HG03565 (cell line): Measurements from ENCODE around the gene BTN1A1.

Source experiments
- ATAC-seq: cut with Tn5 transposase; IDR thresholded peaks from one replicate; pipeline ENCODE4 v1.9.1; 2021; ENCODE audit warnings: mild to moderate bottlenecking, moderate library complexity; ENCODE audit not compliant: unreplicated experiment

Gene BTN1A1

DNA sequence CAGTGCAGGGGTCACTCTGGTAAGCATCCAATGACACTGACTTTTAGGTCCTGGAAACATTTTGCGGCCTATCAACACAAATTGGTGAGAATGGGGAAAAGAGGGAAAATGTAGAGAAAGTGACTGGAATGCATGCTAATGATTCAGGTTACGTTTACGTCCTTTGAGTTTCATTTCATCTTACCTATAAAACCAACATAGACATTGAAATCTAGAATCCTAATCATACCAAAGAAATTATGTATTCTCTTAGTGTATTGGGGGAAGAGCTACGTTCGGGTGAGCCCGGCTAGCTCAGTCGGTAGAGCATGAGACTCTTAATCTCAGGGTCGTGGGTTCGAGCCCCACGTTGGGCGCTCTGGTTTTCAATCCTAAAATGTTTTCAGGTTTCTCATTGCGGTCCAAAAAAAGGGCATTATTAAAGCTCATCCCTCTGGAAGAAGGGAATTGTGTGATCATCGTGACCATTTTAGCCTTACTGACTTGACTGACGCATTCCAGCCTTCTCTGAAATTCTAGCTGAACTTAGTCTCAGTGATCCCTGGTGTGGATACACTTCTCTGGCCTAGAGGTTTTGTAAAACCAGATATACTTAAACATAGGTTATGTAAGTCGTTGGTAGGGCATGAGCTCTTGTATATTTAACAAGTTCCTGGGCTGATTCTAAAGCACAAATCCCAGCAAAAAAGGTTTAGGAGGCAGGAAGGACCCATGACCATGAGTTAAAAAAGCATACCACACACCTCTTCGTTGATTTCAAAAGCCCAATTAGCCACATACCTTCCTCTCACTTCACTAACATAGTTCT lies 56.4 kb downstream of the BTN1A1 start:
- ATAC-seq, result no peak
